IMR-90 (cell line): ENCODE measurements around the gene MAPRE2. TPM values are rescaled to one million over a fixed set of nuclear protein-coding genes. Genes with fewer than 3 reads are reported as not detected.

ENCODE experiments used
- ATAC-seq: fragments of 200-7000 bp; cut with Tn5 transposase; 2 replicates; pipeline ENCODE4 v1.9.1; 2020; ENCODE audit warnings: low read depth, mild to moderate bottlenecking, moderate library complexity
- BruUV-seq: library from RNA; stranded (reverse); fragments of 400-500 nt; replicated peaks from 2 replicates; lab custom pipeline; 2021; lab: Mats Ljungman, UMichigan
- CTCF ChIA-PET: fragments of 300-600 bp; formaldehyde crosslinking; extraction: SDS; loops from one replicate; lab custom pipeline; 2021; ENCODE audit warnings: antibody characterized with exemption; lab: Yijun Ruan, JAX
- POLR2A ChIA-PET: fragments of 300-600 bp; sonication (Branson Sonifier 250); formaldehyde crosslinking; loops from one replicate; lab custom pipeline; 2022; ENCODE audit warnings: antibody characterized with exemption; ENCODE audit not compliant: unreplicated experiment; lab: Charles Lee
- DNase-seq: peaks from one replicate; pipeline ENCODE4 v3.0.0; 2013
- H2AFZ ChIP-seq: replicated peaks from 2 replicates; pipeline ENCODE3; 2013; ENCODE audit warnings: low read length, mild to moderate bottlenecking; ENCODE audit not compliant: poor library complexity
- H2AK5ac ChIP-seq: 2 replicates; pipeline ENCODE4 v1.6.1; 2013; ENCODE audit warnings: low read depth, low read length, inconsistent platforms
- H2AK9ac ChIP-seq: replicated peaks from 2 replicates; pipeline ENCODE3; 2013; ENCODE audit warnings: mild to moderate bottlenecking, low read depth, low read length, moderate library complexity; ENCODE audit not compliant: poor library complexity
- H2BK120ac ChIP-seq: 2 replicates; pipeline ENCODE4 v1.6.1; 2013; ENCODE audit warnings: low read depth, low read length, inconsistent platforms
- H2BK15ac ChIP-seq: 3 replicates; pipeline ENCODE4 v1.6.1; 2013; ENCODE audit warnings: low read depth, low read length, inconsistent platforms
- H2BK20ac ChIP-seq: 2 replicates; pipeline ENCODE4 v1.6.1; 2013; ENCODE audit warnings: low read depth, mild to moderate bottlenecking, inconsistent platforms, low read length, moderate library complexity
- H2BK5ac ChIP-seq: 2 replicates; pipeline ENCODE4 v1.6.1; 2013; ENCODE audit warnings: mild to moderate bottlenecking, low read depth, low read length, inconsistent platforms; ENCODE audit not compliant: poor library complexity, severe bottlenecking
- H3K14ac ChIP-seq: replicated peaks from 2 replicates; pipeline ENCODE4 v1.6.1; 2013; ENCODE audit warnings: low read depth, low read length, inconsistent platforms
- H3K18ac ChIP-seq: 2 replicates; pipeline ENCODE4 v1.6.1; 2013; ENCODE audit warnings: low read depth, low read length, control low read depth
- H3K23ac ChIP-seq: 2 replicates; pipeline ENCODE4 v1.6.1; 2013; ENCODE audit warnings: low read depth, low read length, inconsistent platforms
- H3K27ac ChIP-seq: 2 replicates; pipeline ENCODE4 v1.5.1; 2013; ENCODE audit warnings: mild to moderate bottlenecking, control low read depth, low read length; ENCODE audit not compliant: insufficient read depth
- H3K27me3 ChIP-seq: 2 replicates; pipeline ENCODE4 v1.6.1; 2013; ENCODE audit warnings: low read length; ENCODE audit not compliant: control insufficient read depth, insufficient read depth
- H3K36me3 ChIP-seq: 2 replicates; pipeline ENCODE4 v1.6.1; 2013; ENCODE audit warnings: low read length, mixed read lengths; ENCODE audit not compliant: control insufficient read depth, insufficient read depth
- H3K4ac ChIP-seq: 2 replicates; pipeline ENCODE4 v1.6.1; 2013; ENCODE audit warnings: low read depth, low read length, inconsistent platforms
- H3K4me1 ChIP-seq: 2 replicates; pipeline ENCODE4 v1.6.1; 2013; ENCODE audit warnings: low read length, mixed read lengths; ENCODE audit not compliant: control insufficient read depth, insufficient read depth
- H3K4me2 ChIP-seq: 2 replicates; pipeline ENCODE4 v1.6.1; 2013; ENCODE audit warnings: low read depth, mild to moderate bottlenecking, control low read depth, low read length, moderate library complexity
- H3K4me3 ChIP-seq: 2 replicates; pipeline ENCODE4 v1.5.1; 2013; ENCODE audit warnings: low read depth, mild to moderate bottlenecking, control low read depth, low read length, moderate library complexity; ENCODE audit not compliant: insufficient read depth
- H3K56ac ChIP-seq: 2 replicates; pipeline ENCODE4 v1.6.1; 2013; ENCODE audit warnings: low read length, inconsistent platforms; ENCODE audit not compliant: insufficient read depth; ENCODE audit errors: extremely low read depth
- H3K79me1 ChIP-seq, 2 experiments: 2 replicates each; pipeline ENCODE4 v1.6.1; 2013; ENCODE audit warnings: low read length in 2 of 2, inconsistent platforms in 1 of 2, low read depth in 1 of 2
- H3K9ac ChIP-seq: 2 replicates; pipeline ENCODE4 v1.6.1; 2013; ENCODE audit warnings: low read depth, low read length, control low read depth
- H3K9me1 ChIP-seq: 2 replicates; pipeline ENCODE4 v1.6.1; 2013; ENCODE audit warnings: low read length, inconsistent platforms; ENCODE audit not compliant: insufficient read depth
- H3K9me3 ChIP-seq: 2 replicates; pipeline ENCODE4 v1.6.1; 2013; ENCODE audit warnings: low read length; ENCODE audit not compliant: control insufficient read depth, insufficient read depth
- H4K20me1 ChIP-seq: 2 replicates; pipeline ENCODE4 v1.6.1; 2013; ENCODE audit warnings: low read length, inconsistent platforms; ENCODE audit not compliant: insufficient read depth
- H4K5ac ChIP-seq: 2 replicates; pipeline ENCODE4 v1.6.1; 2013; ENCODE audit warnings: mild to moderate bottlenecking, low read depth, low read length, control low read depth
- H4K8ac ChIP-seq, 2 experiments: 2 replicates each; pipeline ENCODE4 v1.6.1; 2013; ENCODE audit warnings: low read depth in 2 of 2, low read length in 2 of 2, control low read depth in 1 of 2, inconsistent platforms in 1 of 2
- H4K91ac ChIP-seq: 2 replicates; pipeline ENCODE4 v1.6.1; 2013; ENCODE audit warnings: low read depth, low read length, inconsistent platforms; ENCODE audit not compliant: insufficient read depth
- BHLHE40 ChIP-seq: fragments of 150-350 bp; IDR thresholded peaks from 2 replicates; pipeline ENCODE4 v1.6.1; 2016; ENCODE audit warnings: mild to moderate bottlenecking, low read depth, low read length
- CEBPB ChIP-seq: IDR thresholded peaks from 2 replicates; pipeline ENCODE4 v1.6.1; 2012; ENCODE audit warnings: low read depth, low read length, improper control_type of control experiment
- FOS ChIP-seq: fragments of 150-350 bp; IDR thresholded peaks from 2 replicates; pipeline ENCODE4 v1.6.1; 2016; ENCODE audit warnings: low read depth, low read length
- MXI1 ChIP-seq: IDR thresholded peaks from 2 replicates; pipeline ENCODE4 v1.6.1; 2012; ENCODE audit warnings: low read depth, mild to moderate bottlenecking, low read length, moderate library complexity, borderline replicate concordance
- NFE2L2 ChIP-seq: fragments of 150-350 bp; IDR thresholded peaks from 2 replicates; pipeline ENCODE4 v1.6.1; 2016; ENCODE audit warnings: low read depth, mild to moderate bottlenecking, low read length
- POLR2A ChIP-seq: IDR thresholded peaks from 2 replicates; pipeline ENCODE4 v1.6.1; 2012; ENCODE audit warnings: mild to moderate bottlenecking, low read depth, low read length
- RAD21 ChIP-seq: IDR thresholded peaks from 2 replicates; pipeline ENCODE4 v1.6.1; 2012; ENCODE audit warnings: low read length, improper control_type of control experiment
- RCOR1 ChIP-seq: IDR thresholded peaks from 2 replicates; pipeline ENCODE4 v1.6.1; 2012; ENCODE audit warnings: mild to moderate bottlenecking, low read length, improper control_type of control experiment; ENCODE audit not compliant: insufficient replicate concordance
- WGBS, 2 experiments: methylation state at CpG; one replicate each; pipeline versions ENCODE4 v1.1.5 to v1.1.7; 2013; ENCODE audit warnings: missing lambda C conversion rate in 2 of 2; ENCODE audit not compliant: insufficient read length in 1 of 2; ENCODE audit errors: extremely low coverage in 2 of 2; 5-methylcytosine and 5-hydroxymethylcytosine counted together
- dilution Hi-C: fragments of 300-500 bp; cut with HindIII; formaldehyde crosslinking; loops from one replicate; pipeline ENCODE4 v1.14.3; 2018; ENCODE audit warnings: low sequenced_read_pairs; ENCODE audit not compliant: unreplicated experiment
- in situ Hi-C: fragments of 300-500 bp; cut with MboI; formaldehyde crosslinking; loops from 3 replicates; pipeline ENCODE4 v1.14.3; 2019; ENCODE audit warnings: low sequenced_read_pairs, inconsistent platforms, mixed read lengths
- intact Hi-C: fragments of 100-400 bp; cut with micrococcal nuclease; formaldehyde crosslinking; loops from 2 replicates; pipeline ENCODE4 v1.10.0; 2022
- polyA plus RNA-seq, 3 experiments: library from polyadenylated mRNA; depleted of rRNA; stranded (reverse); fragments of >200 nt; gene quantifications; 2 replicates each; pipeline ENCODE4 v1.2.3, GENCODE V29; 2012; ENCODE audit warnings: low replicate concordance in 1 of 3
- total RNA-seq: library from RNA; depleted of rRNA; stranded (reverse); fragments of >200 nt; gene quantifications from 2 replicates; pipeline ENCODE4 v1.2.3, GENCODE V29; 2012
- TF ChIP-seq, protein P1 (sequence below): conservative IDR thresholded peaks from 2 replicates; pipeline ENCODE4 v1.5.1; 2012; ENCODE audit warnings: mild to moderate bottlenecking, low read depth, low read length, improper control_type of control experiment
- TF ChIP-seq, protein P2 (sequence below): fragments of 150-350 bp; IDR thresholded peaks from 2 replicates; pipeline ENCODE4 v1.6.1; 2017; ENCODE audit warnings: mild to moderate bottlenecking, antibody characterized with exemption, low read length, low read depth
- TF ChIP-seq, protein P3 (sequence below): fragments of 150-350 bp; IDR thresholded peaks from 2 replicates; pipeline ENCODE4 v1.6.1; 2016; ENCODE audit warnings: low read depth, mild to moderate bottlenecking, low read length, moderate library complexity, borderline replicate concordance

Gene MAPRE2
- total and polyA plus RNA-seq, 2 of the 4 experiments (the other 2 are of a cell fraction): 19.6 to 23.8 TPM

DNA sequence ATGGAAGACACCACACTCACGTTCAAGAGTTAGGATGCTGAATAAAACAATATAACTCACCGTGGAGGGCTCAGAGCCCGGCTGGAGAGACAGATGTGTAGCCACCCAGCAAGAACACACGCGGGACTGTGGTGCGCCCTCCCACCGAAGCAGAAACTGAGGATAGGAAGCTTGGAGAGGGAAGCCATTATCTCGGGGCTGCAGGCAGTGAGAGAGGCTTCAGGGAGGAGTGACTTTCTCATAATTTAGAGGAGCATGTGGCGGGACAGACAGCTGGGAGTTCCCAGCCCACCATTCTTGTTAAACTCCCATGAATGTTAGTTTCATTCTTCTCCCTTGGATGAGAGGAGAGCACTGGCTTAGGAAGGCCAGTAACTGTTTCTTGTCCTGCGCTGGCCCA lies 96.4 kb downstream of the MAPRE2 start:
- Histone ChIP-seq H3K9ac (no peak overlapping the region), H3K9me1 (0 out of 2 replicates have a peak, but pooled peaks cover 14% of the 10 kb centered on the region), H3K27me3 (no peaks in the 10 kb centered on the region), H2BK15ac (no peak overlapping the region), H2AK5ac (no peak overlapping the region), H3K56ac (no peak overlapping the region), H3K27ac (no peak overlapping the region), H3K36me3 (peaks cover 3% of the 10 kb centered on the region; the same call in 1 of the 2 replicates), H3K23ac (no peak overlapping the region), H2BK20ac (no peak overlapping the region), H4K20me1 (no peaks in the 10 kb centered on the region), H3K4me3 (no peak overlapping the region), H3K4me1 (no peaks in the 10 kb centered on the region), H3K79me1 (no peaks in the 10 kb centered on the region), H2AK9ac (no peak overlapping the region), H2BK120ac (no peak overlapping the region), H3K4ac (no peak overlapping the region), H3K4me2 (no peak overlapping the region), H4K5ac (no peak overlapping the region), H3K9me3 (no peaks in the 10 kb centered on the region), H4K8ac (no peak overlapping the region), H2BK5ac (no peak overlapping the region), H3K18ac (no peak overlapping the region), H3K14ac (no peak overlapping the region), H2AFZ (no peak overlapping the region), H4K91ac (no peak overlapping the region)
- dilution Hi-C loops (no loop called here), intact Hi-C loops (no loop called here), in situ Hi-C loops (no loop called here)
- WGBS, 2 experiments: no CpG with 5 or more reads among the region's 10 CpGs
- TF ChIP-seq RCOR1 (no peak), CEBPB (no peak), NFE2L2 (no peak), MXI1 (no peak), RAD21 (no peak), BHLHE40 (no peak), FOS (no peak), POLR2A (no peak)
- TF ChIP-seq, protein P1, sequence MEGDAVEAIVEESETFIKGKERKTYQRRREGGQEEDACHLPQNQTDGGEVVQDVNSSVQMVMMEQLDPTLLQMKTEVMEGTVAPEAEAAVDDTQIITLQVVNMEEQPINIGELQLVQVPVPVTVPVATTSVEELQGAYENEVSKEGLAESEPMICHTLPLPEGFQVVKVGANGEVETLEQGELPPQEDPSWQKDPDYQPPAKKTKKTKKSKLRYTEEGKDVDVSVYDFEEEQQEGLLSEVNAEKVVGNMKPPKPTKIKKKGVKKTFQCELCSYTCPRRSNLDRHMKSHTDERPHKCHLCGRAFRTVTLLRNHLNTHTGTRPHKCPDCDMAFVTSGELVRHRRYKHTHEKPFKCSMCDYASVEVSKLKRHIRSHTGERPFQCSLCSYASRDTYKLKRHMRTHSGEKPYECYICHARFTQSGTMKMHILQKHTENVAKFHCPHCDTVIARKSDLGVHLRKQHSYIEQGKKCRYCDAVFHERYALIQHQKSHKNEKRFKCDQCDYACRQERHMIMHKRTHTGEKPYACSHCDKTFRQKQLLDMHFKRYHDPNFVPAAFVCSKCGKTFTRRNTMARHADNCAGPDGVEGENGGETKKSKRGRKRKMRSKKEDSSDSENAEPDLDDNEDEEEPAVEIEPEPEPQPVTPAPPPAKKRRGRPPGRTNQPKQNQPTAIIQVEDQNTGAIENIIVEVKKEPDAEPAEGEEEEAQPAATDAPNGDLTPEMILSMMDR: no peak
- TF ChIP-seq, protein P2, sequence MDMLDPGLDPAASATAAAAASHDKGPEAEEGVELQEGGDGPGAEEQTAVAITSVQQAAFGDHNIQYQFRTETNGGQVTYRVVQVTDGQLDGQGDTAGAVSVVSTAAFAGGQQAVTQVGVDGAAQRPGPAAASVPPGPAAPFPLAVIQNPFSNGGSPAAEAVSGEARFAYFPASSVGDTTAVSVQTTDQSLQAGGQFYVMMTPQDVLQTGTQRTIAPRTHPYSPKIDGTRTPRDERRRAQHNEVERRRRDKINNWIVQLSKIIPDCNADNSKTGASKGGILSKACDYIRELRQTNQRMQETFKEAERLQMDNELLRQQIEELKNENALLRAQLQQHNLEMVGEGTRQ: no peak
- TF ChIP-seq, protein P3, sequence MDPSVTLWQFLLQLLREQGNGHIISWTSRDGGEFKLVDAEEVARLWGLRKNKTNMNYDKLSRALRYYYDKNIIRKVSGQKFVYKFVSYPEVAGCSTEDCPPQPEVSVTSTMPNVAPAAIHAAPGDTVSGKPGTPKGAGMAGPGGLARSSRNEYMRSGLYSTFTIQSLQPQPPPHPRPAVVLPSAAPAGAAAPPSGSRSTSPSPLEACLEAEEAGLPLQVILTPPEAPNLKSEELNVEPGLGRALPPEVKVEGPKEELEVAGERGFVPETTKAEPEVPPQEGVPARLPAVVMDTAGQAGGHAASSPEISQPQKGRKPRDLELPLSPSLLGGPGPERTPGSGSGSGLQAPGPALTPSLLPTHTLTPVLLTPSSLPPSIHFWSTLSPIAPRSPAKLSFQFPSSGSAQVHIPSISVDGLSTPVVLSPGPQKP: no peak
- DNase-seq (no peak), ATAC-seq (no peak)
- CTCF ChIA-PET: no interaction called here
- POLR2A ChIA-PET: no interaction called here
- BruUV-seq: no TSS peak
